Lung microvascular endothelial cell (primary cell): ENCODE measurements around the gene RNASET2. TPM values are rescaled to one million over a fixed set of nuclear protein-coding genes. Genes with fewer than 3 reads are reported as not detected.

Experiments used
- DNase-seq, 2 donors: peaks; one replicate each; pipeline versions ENCODE4 v3.0.0 to v3.0.0-alpha.2; 2010; ENCODE audit warnings: low read depth in 2 of 2
- total RNA-seq: library from RNA; depleted of rRNA; stranded (reverse); fragments of >200 nt; gene quantifications from 2 replicates; pipeline ENCODE4 v1.2.1, GENCODE V29; 2014

Gene RNASET2
- total RNA-seq, 1 donor from 2014 or later: 6.0 TPM

GRCh38 chr6:166947251-166947650, 9.1 kb downstream of the RNASET2 start:
- no peak for DNase-seq

DNA sequence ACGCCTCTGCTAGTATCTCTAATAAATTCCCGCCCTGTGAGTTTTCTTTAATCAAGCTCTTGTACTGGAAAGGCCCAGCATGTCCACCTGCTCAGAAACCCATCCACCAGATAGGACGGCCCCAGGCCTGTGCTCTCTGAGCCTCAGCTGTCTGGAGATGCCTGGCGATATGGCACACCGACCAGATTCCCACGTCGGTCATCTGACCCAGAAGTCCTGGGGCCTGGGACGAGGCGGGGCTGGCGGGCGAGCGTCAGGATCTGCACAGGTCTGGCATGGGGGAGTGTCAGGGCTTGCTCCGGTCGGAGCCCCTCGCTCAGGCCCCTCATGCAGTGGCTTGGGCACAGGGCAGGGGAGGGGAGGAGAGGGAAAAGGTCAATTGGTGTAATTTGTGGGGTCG, 10.2 kb downstream of the RNASET2 start:
- DNase-seq: no peak

DNA sequence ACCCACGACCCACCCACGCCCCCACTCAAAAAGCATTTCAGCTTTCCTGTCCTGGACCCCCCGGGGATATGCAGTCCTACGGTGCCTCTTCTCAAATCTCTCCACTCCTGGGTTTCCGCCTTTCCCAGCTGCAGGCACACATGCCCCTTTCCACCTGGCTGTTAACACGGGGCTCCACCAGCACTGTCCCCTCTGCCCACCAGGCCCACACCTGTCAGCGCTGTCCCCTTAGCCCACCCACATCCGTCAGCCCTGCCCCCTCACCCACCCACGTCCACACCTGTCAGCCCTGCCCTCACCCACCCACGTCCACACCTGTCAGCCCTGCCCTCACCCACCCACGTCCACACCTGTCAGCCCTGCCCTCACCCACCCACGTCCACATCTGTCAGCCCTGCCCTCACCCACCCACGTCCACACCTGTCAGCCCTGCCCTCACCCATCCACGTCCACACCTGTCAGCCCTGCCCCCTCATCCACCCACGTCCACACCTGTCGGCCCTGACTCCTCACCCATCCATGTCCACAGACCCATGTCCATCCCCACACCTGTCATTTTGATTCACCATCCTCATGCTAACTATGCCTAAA, 11.6 kb downstream of the RNASET2 start:
- DNase-seq: no peak

DNA sequence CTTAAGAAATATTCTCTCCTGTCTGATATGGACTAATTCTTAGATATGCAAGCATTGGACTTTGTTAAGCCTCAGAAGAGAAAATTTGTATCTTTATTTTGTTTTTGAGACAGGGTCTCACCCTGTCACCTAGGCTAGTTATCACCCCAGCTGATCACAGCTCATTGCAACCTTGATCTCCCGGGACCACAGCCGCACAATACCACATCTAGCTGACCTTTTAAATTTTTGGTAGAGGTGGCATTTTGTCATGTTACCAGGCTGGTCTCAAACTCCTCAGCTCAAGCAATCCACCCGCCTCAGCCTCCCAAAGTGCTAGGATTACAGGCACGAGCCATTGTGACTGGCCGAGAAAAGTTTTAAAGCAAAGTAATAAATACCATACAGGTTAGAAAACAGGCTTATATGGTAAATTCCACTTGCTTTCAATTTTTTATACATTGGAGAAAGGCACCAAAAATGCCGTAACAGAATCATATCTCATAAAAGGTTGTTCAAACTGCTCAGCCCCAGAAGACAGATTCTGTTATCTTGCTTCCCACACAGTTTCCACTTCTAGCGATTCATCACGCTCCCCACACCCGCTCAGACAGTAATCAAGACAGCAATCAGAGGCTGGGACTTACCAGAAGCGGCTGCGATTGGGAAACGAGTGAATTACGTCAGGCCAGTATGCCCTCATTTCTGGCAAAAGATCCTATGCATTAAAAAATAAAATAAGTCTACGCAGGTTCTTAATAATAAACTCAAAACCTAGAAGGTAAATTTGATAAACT, 13.8 kb downstream of the RNASET2 start:
- no peak for DNase-seq

DNA sequence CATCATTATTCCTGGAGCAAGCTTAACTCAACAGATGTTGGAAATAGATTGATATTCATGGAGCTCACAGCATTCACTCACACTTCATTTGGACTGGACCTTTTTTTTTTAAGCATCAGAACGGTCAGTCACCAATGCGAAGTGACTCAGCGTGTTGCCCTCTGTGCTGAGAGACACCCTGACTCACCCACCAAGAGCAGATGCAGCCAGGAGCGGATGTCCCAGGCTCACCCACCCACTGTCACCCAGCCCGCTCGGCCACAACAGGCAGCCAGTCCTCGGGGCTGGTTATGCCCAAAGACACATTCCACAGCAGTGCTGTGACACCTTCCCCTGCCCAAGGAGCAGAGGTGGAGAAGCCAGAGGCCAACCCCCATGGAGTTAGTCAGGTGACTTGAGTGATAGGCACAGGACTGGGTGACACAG, 15.7 kb downstream of the RNASET2 start:
- peak in 1 of 2 donors; percentile 59 for DNase-seq

DNA sequence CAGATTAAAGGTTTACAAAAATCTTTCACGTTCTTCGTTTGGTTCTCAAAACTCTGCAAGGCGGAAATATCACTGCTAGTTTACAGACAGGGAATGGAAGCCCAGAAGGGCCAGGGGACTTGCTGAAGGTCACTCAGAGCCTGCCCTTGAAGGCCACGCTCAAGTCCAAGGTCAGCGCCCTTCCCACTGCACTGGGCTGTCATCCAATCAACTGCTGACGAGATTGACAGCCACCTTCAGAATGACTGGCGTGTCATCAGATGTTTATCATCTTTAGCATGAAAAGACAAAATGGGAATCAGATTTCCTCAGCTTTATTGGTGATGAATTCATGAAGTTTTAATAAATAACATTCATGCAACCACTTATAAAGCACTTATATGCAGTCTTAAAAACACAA, 16.5 kb downstream of the RNASET2 start:
- DNase-seq: no peak

- DNase-seq: no peak
These were observed 17.0 kb downstream of the RNASET2 start for GRCh38 chr6:166939345-166939744.

DNA sequence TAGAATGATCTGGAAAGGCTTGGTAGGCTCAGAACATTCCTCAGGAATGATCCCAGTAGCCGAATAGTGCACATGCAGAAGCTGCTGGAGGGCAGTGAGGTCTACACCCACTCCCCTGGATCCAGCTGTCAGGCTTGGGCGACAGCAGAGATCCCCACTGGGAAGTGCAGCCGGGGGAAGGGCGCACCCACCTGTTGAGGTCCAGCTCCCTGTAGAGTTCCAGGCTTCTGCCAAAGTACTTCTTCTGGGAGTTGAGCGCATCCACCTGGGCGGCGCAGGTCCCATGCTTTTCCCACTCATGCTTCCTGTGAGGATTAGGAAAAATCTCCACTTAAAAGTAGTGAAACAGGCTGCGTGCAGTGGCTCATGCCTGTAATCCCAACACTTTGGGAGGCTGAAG, 17.6 kb downstream of the RNASET2 start:
- no peak for DNase-seq

DNA sequence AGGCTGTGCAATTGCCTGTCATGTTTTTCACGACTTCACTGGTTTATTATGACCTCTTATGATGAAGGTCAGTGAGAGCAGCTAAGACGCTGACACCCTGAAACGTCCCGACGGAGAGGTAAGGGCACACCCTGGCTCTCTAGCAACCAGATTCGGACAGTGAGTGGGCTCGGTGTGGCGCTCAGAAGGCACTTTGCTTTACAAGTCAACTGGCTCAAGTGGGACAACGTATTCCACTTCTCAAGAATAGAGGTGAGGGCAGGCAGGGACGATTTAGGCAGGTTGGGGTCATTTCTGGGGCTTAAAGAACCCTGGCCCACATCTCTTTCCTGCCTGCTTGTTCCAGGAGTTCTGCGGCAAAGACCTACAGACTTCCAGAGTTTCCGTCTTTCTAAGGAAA, 18.2 kb downstream of the RNASET2 start:
- DNase-seq: no peak

GRCh38 chr6:166937746-166938145, 18.6 kb downstream of the RNASET2 start:
- DNase-seq: no peak

DNA sequence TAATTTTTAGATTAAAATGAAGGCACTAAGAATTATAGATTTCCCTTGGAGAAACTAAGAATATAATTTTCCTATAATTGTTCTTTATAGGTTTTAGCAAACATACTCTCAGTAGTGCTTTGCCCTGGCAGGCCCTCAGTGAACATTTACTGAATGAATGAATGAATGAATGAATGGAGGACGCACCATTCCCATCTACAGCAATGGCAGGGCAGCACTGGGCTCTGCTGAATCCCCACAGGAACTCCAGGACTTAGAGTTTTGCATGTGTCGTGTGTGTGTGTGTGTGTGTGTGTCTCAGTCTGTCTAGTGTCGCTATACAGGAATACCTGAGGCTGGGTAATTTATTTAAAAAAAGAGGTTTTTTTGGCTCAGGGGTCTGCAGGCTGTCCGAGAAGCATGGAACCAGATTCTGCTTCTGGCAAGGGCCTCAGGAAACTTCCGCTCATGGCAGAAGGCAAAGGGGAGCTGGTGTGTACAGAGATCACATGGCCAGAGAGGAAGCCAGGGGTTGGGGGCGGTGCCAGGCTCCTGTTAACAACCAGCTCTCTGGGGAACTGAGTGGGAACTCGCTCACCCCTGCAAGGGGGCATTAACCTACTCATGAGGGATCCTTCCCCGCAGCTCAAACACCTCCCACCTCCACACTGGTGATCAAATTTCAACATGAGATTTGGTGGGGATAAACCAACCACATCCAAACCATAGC, 20.1 kb downstream of the RNASET2 start:
- DNase-seq: peak in 1 of 2 donors; percentile 22

DNA sequence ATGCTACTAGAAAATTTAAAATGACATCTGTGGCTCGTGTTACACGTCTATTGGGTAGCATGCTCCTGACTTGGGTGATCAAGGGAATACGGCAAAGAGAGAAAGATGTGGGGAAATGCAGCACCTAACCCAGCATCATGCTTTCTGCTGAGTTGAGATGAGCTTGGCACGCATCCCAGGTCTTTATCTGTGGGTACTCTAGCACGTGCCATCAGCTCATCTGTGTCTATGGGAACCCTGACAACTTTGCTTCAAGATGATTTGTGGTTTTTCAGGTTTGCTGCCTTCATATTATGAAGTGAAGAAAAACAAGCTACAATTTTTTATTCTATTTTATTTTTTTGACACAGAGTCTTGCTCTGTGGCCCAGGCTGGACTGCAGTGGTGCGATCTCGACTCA, 21.0 kb downstream of the RNASET2 start:
- no peak for DNase-seq

DNA sequence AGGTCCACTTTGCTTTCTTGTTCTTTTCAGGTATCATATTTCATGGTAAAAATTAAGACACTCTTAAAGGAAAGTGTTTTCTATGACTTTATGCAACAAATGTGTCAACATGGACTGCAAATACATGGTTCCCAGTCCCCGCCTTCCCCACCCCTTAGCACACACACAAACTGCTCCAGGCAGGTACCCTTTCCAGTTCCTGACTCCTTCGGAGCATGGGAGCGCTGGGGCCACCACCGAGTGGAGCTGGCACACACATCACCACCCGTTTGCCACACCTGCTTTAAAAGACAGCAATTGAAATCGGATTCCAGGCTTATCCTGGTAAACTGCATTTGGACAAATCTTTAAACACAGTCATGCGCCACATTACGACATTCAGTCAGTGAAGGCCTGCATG, 22.2 kb downstream of the RNASET2 start:
- DNase-seq: no peak

GRCh38 chr6:166933396-166933795, 23.0 kb downstream of the RNASET2 start:
- no peak for DNase-seq

DNA sequence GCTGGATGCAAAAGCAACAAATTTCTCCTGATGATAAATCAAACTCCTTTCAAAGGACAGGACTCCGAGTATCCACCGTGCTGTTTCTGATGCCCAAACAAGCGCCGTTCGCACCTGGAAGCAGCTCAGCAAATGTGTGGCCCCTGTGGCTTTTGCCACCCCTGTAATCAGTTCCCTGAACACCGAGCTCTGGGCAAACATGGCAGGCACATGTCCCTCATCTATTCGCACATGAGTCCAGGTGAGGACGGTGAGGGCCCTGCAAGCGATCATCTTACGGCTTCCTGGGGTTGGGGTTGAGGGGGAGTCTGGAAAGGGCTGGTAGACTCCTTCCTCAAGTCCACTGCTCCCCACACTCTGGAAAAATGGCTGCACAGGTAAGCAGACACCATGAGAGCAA, 23.7 kb downstream of the RNASET2 start:
- DNase-seq: no peak

DNA sequence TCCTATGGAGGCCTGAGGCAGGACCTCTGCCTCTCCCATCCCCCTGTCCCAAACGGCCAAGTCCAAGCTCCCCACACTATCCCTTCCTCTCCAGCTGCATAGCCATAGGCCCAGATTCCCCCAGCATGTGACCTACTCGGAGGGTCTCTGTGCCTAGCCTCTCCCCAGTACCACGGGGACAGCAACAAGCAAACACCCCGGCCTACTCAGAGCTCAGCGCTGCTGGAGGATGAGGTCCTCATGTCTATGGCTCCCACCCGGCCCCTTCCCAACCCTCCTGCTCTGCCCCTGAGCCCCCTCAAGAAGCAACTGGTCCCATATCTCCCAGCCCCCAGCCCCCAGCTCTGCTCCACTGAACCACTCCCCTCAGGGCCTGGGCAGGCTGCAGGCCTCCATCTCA, 24.2 kb downstream of the RNASET2 start:
- no peak for DNase-seq

- no peak for DNase-seq
These were observed 24.9 kb downstream of the RNASET2 start for GRCh38 chr6:166931426-166931970.

DNA sequence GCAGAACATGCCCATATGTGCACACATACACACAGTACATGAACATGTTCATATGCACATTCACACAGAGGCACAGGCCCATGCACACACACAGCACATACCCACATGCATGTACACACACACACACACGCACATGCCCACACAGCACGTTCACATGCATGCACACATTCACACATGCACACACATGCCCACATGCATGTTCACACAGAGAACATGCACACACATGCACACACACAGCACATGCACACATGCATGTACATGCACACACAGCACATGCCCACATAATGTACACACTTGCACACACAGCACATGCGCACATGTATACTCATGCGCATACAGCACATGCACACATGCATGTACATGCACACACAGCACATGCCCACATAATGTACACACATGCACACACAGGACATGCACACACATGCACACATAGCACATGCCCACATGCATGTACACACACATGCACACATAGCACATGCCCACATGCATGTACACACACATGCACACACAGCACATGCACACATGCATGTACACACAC, 25.9 kb downstream of the RNASET2 start:
- DNase-seq: no peak

- no peak for DNase-seq
These were observed 26.7 kb downstream of the RNASET2 start for GRCh38 chr6:166929542-166930189.

- no peak for DNase-seq
These were observed 27.5 kb downstream of the RNASET2 start for GRCh38 chr6:166928644-166929541.
